NOMO-1 treated with DMSO at 0.1 percent for 48 hours (cell line): ENCODE measurements around the gene PTPRK.
A peak's percentile ranks its signal among the peaks of the same experiment; 100 is the strongest.

ENCODE experiments used
- DNase-seq: peaks from one replicate; lab custom pipeline; 2025; ENCODE audit not compliant: unreplicated experiment; lab: John Stamatoyannopoulos, UW

The PTPRK gene

DNA sequence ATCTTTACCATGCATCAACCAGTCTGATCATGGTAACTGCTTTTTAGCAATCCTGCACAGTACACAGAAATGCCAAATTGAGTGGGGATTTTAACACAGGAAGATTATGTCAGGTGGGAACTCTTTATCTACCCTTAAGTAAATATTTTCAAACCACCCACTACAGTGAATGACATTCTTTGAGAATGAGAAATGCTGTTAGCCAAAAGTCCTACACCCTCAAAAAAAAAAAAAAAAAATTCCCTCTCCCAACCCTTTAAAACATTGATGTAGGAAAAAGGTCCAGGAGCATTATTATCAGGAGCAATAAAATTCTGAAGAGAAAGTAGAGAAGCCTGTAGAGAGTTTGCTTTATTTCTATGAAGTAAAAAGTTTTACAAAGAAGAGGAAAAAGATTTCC, 312.3 kb downstream of the PTPRK start:
- DNase-seq, result no peak

DNA sequence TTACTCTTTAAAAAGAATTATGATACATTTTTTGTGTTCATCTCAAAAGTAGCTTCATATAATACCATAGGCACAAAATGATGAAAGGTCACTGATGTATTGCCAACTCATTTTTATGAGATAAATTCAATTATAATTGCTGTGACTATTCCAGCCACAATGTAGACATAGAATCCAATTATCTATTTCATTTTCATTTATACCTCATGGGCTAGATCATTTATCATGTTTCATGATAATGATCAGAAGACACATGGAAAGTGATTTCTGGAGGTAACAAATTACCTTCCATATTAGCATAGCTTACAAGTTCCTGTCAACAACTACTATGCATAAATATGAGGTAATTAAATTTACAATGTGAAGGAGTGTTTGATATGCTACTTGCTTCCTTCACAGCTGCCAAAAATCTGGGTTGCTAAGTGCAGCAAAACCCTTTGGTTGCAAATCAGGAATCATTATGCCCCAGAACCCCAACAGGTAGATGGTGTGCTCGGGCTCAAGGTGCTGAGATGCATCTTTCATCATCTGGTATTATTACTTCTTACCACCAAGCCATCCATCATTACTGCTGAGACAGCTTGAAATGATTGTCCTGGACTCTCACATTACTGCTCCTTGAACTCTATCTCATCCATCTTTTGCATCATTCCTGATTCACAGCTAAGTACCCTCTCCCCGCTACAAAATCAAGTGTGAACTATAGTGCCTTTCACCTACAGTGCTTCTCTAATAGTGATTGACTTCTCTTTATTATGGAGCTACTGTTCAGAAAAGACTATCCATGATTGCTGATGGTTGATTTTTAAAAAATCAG, 313.6 kb downstream of the PTPRK start:
- DNase-seq, result no peak

DNA sequence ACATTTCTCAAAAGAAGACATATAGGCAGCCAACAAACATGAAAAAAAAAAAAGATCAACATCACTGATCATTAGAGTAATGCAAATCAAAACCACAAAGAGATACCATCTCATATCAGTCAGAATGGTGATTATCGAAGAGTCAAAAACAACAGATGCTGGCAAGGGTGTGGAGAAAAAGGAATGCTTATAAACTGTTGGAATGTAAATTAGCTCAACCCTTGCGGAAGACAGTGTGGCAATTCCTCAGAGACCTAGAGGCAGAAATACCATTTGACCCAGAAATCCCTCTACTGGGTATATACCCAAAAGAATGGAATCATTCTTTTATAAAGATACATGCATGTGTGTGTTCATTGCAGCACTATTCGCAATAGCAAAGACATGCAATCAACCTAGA, 315.8 kb downstream of the PTPRK start:
- no peak for DNase-seq

DNA sequence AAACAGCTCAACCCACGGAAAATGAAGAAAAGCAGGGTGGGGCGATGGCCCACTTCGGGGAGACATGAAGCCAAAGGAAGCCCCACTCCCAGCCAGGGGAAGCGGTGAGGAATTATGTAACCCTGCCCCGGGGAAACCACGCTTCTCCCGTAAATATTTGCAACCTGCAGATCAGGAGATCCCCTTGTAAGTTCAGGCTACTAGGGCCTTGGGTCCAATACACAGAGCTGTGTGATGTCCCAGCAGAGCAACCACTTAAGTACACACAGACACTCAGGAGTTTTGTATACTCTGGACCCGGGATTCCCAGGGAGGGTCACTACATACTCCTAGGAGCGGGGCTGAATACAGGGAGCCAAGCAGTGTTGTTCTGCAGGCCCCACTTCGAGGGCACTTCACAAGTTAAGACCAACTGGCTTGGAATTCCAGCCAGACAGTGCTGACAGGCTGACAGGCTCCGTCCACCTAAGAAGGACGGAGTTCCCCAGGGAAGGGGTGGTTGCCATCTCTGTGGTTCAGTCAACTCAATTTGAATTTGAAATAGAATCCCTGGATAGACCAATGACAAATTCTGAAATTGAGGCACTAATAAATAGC, 318.1 kb downstream of the PTPRK start:
- no peak for DNase-seq

DNA sequence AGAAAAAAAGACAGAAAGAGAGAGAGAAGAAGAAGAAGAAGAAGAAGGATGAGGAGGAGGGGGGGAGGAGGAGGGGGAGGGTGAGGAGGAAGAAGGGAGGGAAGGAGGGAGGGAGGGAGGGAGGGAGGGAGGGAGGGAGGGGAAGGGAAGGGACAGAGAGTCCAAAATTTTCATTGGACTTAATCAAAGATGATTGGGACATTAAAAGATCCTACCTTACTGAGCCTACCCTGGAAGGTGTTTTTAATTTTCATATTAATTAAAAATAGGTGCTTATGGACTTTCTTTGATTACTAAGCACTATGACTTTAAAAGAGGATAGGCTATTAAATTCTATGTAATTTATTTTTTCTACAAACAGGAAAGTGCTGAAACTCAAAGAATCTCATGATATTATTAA, 319.6 kb downstream of the PTPRK start:
- no peak for DNase-seq

- DNase-seq, result no peak
These were observed 320.9 kb downstream of the PTPRK start for GRCh38 chr6:128199461-128199860.

DNA sequence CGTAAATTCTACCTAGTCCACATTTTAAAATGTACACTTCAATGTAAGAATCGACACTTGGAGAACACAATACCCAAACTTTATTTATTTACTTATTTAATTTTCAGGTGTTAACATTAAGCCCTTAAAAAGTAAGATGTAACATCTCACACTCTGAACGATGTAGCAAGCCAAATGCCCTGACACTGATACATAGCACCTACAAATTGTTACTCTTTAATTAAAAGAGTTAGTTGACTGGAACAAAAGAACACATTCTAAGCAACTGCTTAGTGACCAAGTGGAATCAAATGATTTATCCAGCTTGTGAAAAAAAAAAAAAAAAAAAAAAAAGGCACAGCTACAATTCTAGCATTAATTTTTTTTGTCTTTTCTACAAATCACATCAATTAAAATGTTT, 327.4 kb downstream of the PTPRK start:
- DNase-seq, result no peak

DNA sequence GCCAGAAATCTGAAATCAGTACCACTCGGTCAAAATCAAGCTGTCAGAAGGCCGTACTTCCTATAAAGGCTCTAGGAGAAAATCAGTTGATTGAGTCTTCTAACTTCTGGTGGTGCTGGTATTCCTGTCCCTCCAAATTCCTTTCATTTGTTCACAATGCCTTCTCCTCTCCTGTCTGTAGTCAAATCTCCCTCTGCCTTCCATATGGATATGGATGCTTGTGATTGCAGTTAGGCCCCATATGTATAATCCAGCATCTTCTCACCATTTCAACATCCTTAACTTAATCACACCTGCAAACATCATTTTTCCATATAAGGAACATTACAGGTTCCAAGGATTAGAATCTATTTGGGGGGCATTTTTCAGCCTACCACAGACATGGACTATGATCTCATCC, 331.7 kb downstream of the PTPRK start:
- DNase-seq, result no peak

GRCh38 chr6:128186729-128187128, 333.7 kb downstream of the PTPRK start:
- no peak for DNase-seq

DNA sequence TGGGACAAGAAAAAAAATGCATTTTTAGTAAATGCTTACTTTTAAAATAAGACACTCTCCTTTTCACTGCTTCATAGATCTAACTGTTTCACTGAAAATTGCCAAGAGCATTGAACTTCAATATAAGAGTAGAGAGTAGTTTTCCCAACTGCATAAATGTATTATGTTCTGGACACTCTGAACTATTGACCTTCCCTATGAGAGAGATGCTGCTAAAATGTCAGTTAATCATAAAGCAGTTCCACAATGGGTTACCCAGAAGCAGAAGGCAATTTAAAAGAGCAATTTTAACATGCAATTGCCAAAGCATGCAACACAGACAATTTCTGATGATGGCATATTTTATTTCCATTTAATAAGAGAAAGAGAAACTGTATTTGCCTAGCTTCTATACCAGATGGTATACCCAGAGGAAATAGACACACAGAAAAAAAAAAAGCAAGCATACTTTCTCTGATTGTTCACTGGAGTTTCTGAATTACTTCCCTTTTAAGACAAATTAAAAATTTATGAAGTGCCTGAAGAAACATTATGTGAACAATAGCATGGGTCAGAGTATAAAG, 340.4 kb downstream of the PTPRK start:
- peak; percentile 37 for DNase-seq

DNA sequence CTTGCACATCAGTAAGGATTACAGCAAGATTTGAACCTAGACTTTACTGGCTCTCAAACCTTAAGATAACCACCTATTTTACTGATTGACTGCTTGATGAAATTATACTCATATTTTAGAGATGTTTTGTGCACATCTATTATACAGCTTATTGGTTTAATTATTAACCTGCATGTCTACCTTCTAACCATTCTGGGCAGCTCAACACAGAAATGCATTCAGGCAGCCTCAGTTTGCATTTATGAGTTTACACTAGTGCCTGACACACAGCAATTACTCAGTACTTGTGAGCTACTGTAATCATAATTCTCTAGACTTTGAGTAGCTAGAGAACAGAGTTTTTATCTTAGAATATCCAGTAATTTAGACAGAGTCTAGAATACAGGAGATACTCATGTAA, 345.7 kb downstream of the PTPRK start:
- no peak for DNase-seq

GRCh38 chr6:128172752-128173682, 347.4 kb downstream of the PTPRK start:
- no peak for DNase-seq

GRCh38 chr6:128172081-128172480, 348.3 kb downstream of the PTPRK start:
- no peak for DNase-seq

GRCh38 chr6:128171182-128171581, 349.2 kb downstream of the PTPRK start:
- no peak for DNase-seq

- DNase-seq, result no peak
These were observed 352.2 kb downstream of the PTPRK start for GRCh38 chr6:128168244-128168643.

- DNase-seq, result no peak
These were observed 352.8 kb downstream of the PTPRK start for GRCh38 chr6:128167552-128167951.

- DNase-seq, result no peak
These were observed 356.1 kb downstream of the PTPRK start for GRCh38 chr6:128164254-128164653.

- DNase-seq, result no peak
These were observed 358.0 kb downstream of the PTPRK start for GRCh38 chr6:128162423-128162822.

DNA sequence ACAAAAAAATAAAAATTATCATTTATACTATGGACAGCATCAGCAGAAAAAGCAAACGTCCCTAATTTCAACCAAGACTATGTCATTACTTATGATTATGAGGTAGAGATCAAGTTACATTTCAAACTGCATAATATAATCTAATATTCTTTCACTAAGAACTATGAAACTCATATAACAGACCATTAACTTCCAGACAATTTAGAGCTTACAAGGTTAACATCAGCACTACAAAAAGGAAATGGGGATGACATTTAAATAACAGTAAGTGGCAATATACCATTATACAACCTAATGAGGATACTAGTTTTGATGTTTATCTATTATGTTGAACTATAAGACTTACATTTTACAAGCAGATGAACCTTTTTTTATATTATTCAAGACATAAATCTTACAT, 358.6 kb downstream of the PTPRK start:
- no peak for DNase-seq

GRCh38 chr6:128161263-128161662, 359.1 kb downstream of the PTPRK start:
- no peak for DNase-seq

- DNase-seq, result no peak
These were observed 361.9 kb downstream of the PTPRK start for GRCh38 chr6:128158496-128158895.
